ENCODE measurements around the gene FHOD3.

DNA sequence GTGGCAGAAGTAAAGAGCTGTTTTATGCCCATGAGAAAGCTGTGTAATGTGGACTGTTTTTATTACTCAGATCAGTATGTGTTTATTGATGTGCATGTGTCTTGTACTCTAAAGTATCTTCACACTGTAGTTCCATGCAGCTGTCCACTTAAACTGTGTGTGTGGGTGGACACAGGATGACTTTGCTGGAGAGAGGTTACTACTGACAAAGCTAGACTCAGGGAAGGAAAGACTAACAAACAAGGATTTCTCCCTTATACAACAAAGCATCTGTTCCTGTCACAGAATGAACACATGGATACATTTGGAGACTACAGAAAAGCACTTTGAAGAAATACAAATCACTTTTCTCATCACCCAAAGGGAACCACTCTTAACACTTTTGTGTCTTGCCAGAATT is 10.0 kb downstream of the FHOD3 start:
- TF ChIP-seq, protein P1, sequence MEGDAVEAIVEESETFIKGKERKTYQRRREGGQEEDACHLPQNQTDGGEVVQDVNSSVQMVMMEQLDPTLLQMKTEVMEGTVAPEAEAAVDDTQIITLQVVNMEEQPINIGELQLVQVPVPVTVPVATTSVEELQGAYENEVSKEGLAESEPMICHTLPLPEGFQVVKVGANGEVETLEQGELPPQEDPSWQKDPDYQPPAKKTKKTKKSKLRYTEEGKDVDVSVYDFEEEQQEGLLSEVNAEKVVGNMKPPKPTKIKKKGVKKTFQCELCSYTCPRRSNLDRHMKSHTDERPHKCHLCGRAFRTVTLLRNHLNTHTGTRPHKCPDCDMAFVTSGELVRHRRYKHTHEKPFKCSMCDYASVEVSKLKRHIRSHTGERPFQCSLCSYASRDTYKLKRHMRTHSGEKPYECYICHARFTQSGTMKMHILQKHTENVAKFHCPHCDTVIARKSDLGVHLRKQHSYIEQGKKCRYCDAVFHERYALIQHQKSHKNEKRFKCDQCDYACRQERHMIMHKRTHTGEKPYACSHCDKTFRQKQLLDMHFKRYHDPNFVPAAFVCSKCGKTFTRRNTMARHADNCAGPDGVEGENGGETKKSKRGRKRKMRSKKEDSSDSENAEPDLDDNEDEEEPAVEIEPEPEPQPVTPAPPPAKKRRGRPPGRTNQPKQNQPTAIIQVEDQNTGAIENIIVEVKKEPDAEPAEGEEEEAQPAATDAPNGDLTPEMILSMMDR (IDR thresholded peaks at IDR 0.05 in 8 of 11, conservative IDR thresholded peaks at IDR 0.05 in 3 of 11): no peak
- TF ChIP-seq POLR2A (IDR thresholded peaks at IDR 0.05): no peak

Measured in spleen (tissue), 7 donors.